SK-N-SH (cell line): Measurements from ENCODE around the gene POMGNT1. TPM values are rescaled to one million over a fixed set of nuclear protein-coding genes. Genes with fewer than 3 reads are reported as not detected.

Experiments used
- CTCF ChIA-PET: fragments of 300-600, 350-600 bp; formaldehyde crosslinking; extraction: SDS; loops from one replicate; lab custom pipeline; 2021; lab: Yijun Ruan, JAX
- POLR2A ChIA-PET: fragments of 350-600 bp; sonication (Branson Sonifier 250); formaldehyde crosslinking; extraction: SDS; loops from one replicate; lab custom pipeline; 2020; ENCODE audit warnings: antibody characterized with exemption, inconsistent platforms; lab: Yijun Ruan, JAX
- DNase-seq: peaks from one replicate; pipeline ENCODE4 v3.0.0; 2012
- H2AFZ ChIP-seq: fragments of 200-600 bp; sonication (generic); 2 replicates; pipeline ENCODE4 v1.8.1; 2016; ENCODE audit warnings: antibody characterized with exemption, mild to moderate bottlenecking, low read depth
- H3F3A ChIP-seq: fragments of 200-600 bp; sonication (generic); replicated peaks from 2 replicates; pipeline ENCODE3; 2016; ENCODE audit warnings: antibody characterized with exemption, mild to moderate bottlenecking; ENCODE audit not compliant: insufficient read depth
- H3K27ac ChIP-seq, 2 experiments: fragments of 200-500 bp in 1 of 2; fragments of 200-600 bp in 1 of 2; sonication (Bioruptor generic) in 1 of 2; sonication (generic), shearing (Covaris generic) in 1 of 2; 2 replicates each; pipeline versions ENCODE4 v1.5.1 to v1.6.1; 2014 to 2016; ENCODE audit warnings: low read depth in 2 of 2, inconsistent platforms in 1 of 2, low read length in 1 of 2, mild to moderate bottlenecking in 1 of 2, mixed read lengths in 1 of 2
- H3K27me3 ChIP-seq: fragments of 200-600 bp; sonication (generic), shearing (Covaris generic); 2 replicates; pipeline ENCODE4 v1.6.1; 2016; ENCODE audit warnings: mixed run types; ENCODE audit not compliant: insufficient read depth
- H3K36me3 ChIP-seq, 2 experiments: fragments of 200-500 bp in 1 of 2; fragments of 200-600 bp in 1 of 2; sonication (Bioruptor generic) in 1 of 2; sonication (generic) in 1 of 2; replicated peaks in 1 of 2; 2 replicates each; pipeline versions ENCODE3 to v1.5.1; 2014 to 2016; ENCODE audit warnings: low read length in 1 of 2, mild to moderate bottlenecking in 1 of 2; ENCODE audit not compliant: insufficient read depth in 2 of 2, control insufficient read depth in 1 of 2
- H3K4me1 ChIP-seq, 2 experiments: fragments of 200-500 bp in 1 of 2; fragments of 200-600 bp in 1 of 2; sonication (Bioruptor generic) in 1 of 2; sonication (generic), shearing (Covaris generic) in 1 of 2; 2 replicates each; pipeline versions ENCODE4 v1.5.1 to v1.6.1; 2014 to 2016; ENCODE audit warnings: low read depth in 1 of 2, low read length in 1 of 2, mixed run types in 1 of 2; ENCODE audit not compliant: insufficient read depth in 2 of 2, control insufficient read depth in 1 of 2
- H3K4me2 ChIP-seq: fragments of 200-600 bp; sonication (generic), shearing (Covaris generic); 2 replicates; pipeline ENCODE4 v1.6.1; 2017; ENCODE audit warnings: mixed run types
- H3K4me3 ChIP-seq, 2 experiments: fragments of 200-500 bp in 1 of 2; fragments of 200-600 bp in 1 of 2; sonication (Bioruptor generic) in 1 of 2; sonication (generic), shearing (Covaris generic) in 1 of 2; 2 replicates each; pipeline versions ENCODE4 v1.5.1 to v1.8.1; 2014 to 2016; ENCODE audit warnings: low read depth in 2 of 2, inconsistent platforms in 1 of 2, low read length in 1 of 2, mild to moderate bottlenecking in 1 of 2, mixed read lengths in 1 of 2, moderate library complexity in 1 of 2
- H3K79me2 ChIP-seq: fragments of 200-600 bp; sonication (generic); 2 replicates; pipeline ENCODE4 v1.8.1; 2017; ENCODE audit warnings: mild to moderate bottlenecking; ENCODE audit not compliant: insufficient read depth
- H3K9ac ChIP-seq: fragments of 200-600 bp; sonication (generic); 2 replicates; pipeline ENCODE4 v1.6.1; 2017; ENCODE audit warnings: mixed run types
- H3K9me2 ChIP-seq: fragments of 200-600 bp; sonication (generic); 2 replicates; pipeline ENCODE4 v1.6.1; 2017; ENCODE audit warnings: mixed run types
- H3K9me3 ChIP-seq: fragments of 200-600 bp; sonication (generic); 2 replicates; pipeline ENCODE4 v1.6.1; 2017; ENCODE audit warnings: mixed run types, mild to moderate bottlenecking, moderate library complexity
- H4K20me1 ChIP-seq: fragments of 200-600 bp; sonication (generic); 2 replicates; pipeline ENCODE4 v1.6.1; 2017; ENCODE audit warnings: mild to moderate bottlenecking, mixed run types; ENCODE audit not compliant: insufficient read depth
- ELF1 ChIP-seq: IDR thresholded peaks from 2 replicates; pipeline ENCODE4 v1.4.0; 2012
- FOSL2 ChIP-seq: IDR thresholded peaks from 2 replicates; pipeline ENCODE4 v1.4.0; 2012; ENCODE audit warnings: low read depth, mild to moderate bottlenecking, moderate library complexity, borderline replicate concordance
- GATA2 ChIP-seq: sonication (generic); formaldehyde crosslinking; IDR thresholded peaks from 2 replicates; pipeline ENCODE4 v1.5.0; 2020; ENCODE audit warnings: mild to moderate bottlenecking, missing genetic modification reagents
- JUND ChIP-seq: IDR thresholded peaks from 2 replicates; pipeline ENCODE4 v1.4.0; 2012
- MAX ChIP-seq: IDR thresholded peaks from 2 replicates; pipeline ENCODE4 v1.4.0; 2012; ENCODE audit warnings: low read depth
- RCOR1 ChIP-seq: fragments of 150-350 bp; IDR thresholded peaks from 2 replicates; pipeline ENCODE4 v1.6.1; 2017; ENCODE audit warnings: antibody characterized with exemption, low read length
- TAF1 ChIP-seq: IDR thresholded peaks from 2 replicates; pipeline ENCODE4 v1.6.1; 2012; ENCODE audit warnings: low read depth, mild to moderate bottlenecking, low read length, moderate library complexity, borderline replicate concordance
- TCF12 ChIP-seq: IDR thresholded peaks from 2 replicates; pipeline ENCODE4 v1.4.0; 2012
- WGBS: methylation state at CpG from one replicate; pipeline ENCODE4 v1.1.6; 2017; ENCODE audit warnings: low lambda C conversion rate; 5-methylcytosine and 5-hydroxymethylcytosine counted together
- polyA plus RNA-seq, 3 experiments: library from polyadenylated mRNA; depleted of rRNA; stranded (reverse); fragments of >200 nt; gene quantifications; 2 replicates each; pipeline ENCODE4 v1.2.3, GENCODE V29; 2012
- TF ChIP-seq, protein P1 (sequence below): IDR thresholded peaks from 2 replicates; pipeline ENCODE4 v1.6.1; 2012; ENCODE audit warnings: mild to moderate bottlenecking, low read depth, low read length, moderate library complexity

The POMGNT1 gene
- polyA plus RNA-seq, 1 of the 3 experiments (the other 2 are of a cell fraction): 165 TPM

DNA sequence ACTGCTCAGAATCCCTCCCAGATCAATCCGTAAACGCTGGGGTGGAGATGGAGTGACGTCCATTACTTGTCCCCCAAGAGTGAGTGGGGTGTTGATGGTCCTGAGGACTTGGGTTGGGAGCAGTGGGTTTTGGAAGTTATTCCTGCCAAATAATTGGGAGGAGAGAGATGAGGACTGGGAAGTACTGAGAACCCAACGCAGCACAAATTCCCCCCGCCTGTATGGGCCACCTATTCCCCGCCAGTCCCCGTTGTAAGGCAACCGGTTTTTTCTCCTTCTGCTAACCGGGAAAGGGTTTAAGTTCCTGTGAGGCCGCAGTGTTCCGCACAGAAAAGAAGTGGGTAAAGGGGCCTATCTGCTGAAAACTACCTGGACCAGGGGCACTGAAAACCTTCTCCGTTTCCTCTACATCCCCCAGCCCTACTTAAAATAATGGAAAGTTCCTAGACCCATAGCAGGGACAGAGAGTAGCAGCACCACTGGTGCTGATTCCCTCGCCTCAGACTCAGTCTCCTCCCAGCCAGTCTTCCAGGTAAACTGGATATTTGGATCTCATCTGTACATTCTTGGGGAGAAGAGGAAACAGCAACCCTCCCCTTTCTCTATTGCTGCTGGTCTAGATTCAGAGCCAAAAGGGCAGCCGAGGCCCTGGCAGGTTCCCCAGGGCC, 5.6 kb upstream of the POMGNT1 start:
- Histone ChIP-seq H3K36me3 (no peaks in the 10 kb centered on the region), H3K79me2 (peaks cover under 1% of the 10 kb centered on the region; the same call in 1 of the 2 replicates), H3K4me3 (peak overlapping the region; percentile 67 to 98), H4K20me1 (no peaks in the 10 kb centered on the region), H3K4me1 (peaks cover 4 to 13% of the 10 kb centered on the region in 2 experiments; a peak in 1 of 4 replicates), H3K9me2 (no peaks in the 10 kb centered on the region), H3K9ac (peak overlapping the region; percentile 82), H3K27me3 (no peaks in the 10 kb centered on the region), H3K4me2 (peak overlapping the region; percentile 99), H3F3A (peaks cover 7% of the 10 kb centered on the region), H3K9me3 (no peaks in the 10 kb centered on the region), H3K27ac (no peak overlapping the region), H2AFZ (peak overlapping the region; percentile 97)
- peak; percentile 36 for DNase-seq
- WGBS: 67% methylated on average over 14 of the region's 14 CpGs
- ChIA-PET CTCF (interaction anchor here (1.0 to 6.8 kb wide), 3 partner anchors 20 to 166 kb away, joined by 3 to 29 read pairs (median 3); no protein-coding TSS in a partner anchor), POLR2A (no interaction called here)
- TF ChIP-seq FOSL2 (no peak), GATA2 (CRISPR knock-in tag) (no peak), MAX (no peak), JUND (no peak), TAF1 (no peak), ELF1 (no peak), RCOR1 (no peak)
- TF ChIP-seq, protein P1, sequence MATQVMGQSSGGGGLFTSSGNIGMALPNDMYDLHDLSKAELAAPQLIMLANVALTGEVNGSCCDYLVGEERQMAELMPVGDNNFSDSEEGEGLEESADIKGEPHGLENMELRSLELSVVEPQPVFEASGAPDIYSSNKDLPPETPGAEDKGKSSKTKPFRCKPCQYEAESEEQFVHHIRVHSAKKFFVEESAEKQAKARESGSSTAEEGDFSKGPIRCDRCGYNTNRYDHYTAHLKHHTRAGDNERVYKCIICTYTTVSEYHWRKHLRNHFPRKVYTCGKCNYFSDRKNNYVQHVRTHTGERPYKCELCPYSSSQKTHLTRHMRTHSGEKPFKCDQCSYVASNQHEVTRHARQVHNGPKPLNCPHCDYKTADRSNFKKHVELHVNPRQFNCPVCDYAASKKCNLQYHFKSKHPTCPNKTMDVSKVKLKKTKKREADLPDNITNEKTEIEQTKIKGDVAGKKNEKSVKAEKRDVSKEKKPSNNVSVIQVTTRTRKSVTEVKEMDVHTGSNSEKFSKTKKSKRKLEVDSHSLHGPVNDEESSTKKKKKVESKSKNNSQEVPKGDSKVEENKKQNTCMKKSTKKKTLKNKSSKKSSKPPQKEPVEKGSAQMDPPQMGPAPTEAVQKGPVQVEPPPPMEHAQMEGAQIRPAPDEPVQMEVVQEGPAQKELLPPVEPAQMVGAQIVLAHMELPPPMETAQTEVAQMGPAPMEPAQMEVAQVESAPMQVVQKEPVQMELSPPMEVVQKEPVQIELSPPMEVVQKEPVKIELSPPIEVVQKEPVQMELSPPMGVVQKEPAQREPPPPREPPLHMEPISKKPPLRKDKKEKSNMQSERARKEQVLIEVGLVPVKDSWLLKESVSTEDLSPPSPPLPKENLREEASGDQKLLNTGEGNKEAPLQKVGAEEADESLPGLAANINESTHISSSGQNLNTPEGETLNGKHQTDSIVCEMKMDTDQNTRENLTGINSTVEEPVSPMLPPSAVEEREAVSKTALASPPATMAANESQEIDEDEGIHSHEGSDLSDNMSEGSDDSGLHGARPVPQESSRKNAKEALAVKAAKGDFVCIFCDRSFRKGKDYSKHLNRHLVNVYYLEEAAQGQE: no peak

DNA sequence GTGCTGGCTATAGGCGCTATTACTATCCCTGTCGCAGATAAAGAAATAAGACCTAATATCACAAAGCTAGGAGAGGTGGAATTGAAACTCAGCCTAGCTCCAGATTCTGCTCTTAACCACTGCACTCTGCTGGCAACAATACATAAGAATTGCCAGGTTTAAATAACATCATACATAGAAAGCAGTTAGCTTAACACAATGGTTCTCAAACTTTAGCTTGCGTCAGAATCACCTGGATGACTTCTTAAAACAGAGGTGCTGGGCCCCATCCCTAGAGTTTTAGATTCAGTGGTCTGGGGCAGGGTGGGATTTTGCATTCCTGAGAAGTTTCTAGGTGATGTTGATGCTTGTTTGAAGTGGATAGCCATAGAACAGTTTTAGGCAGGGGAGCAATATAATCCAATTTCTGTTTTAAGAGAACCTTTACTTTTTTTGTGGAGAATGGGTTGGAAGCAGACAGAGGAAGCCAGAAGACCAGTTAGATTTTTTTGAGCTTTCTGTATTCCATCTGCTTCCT, 1.1 kb upstream of the POMGNT1 start:
- Histone ChIP-seq H3F3A (peaks cover 8% of the 10 kb centered on the region), H3K9me3 (no peaks in the 10 kb centered on the region), H4K20me1 (no peaks in the 10 kb centered on the region), H3K79me2 (peaks cover 33% of the 10 kb centered on the region), H2AFZ (peak overlapping the region; percentile 87; the same call in 1 of the 2 replicates), H3K9ac (peak overlapping the region; percentile 68; the same call in 1 of the 2 replicates), H3K27me3 (no peaks in the 10 kb centered on the region), H3K9me2 (no peaks in the 10 kb centered on the region)
- ChIA-PET CTCF (interaction anchor here (0.8 to 3.5 kb wide), 5 partner anchors 17 to 162 kb away, joined by 3 to 15 read pairs (median 4); no protein-coding TSS in a partner anchor), POLR2A (no interaction called here)
- TF ChIP-seq TCF12 (no peak), RCOR1 (no peak)
- TF ChIP-seq, all 33 proteins: peak for 0
- H3K4me3 ChIP-seq: peak overlapping the region; percentile 70 to 76
- DNase-seq: no peak
- peaks cover 5 to 23% of the 10 kb centered on the region in 2 experiments for H3K36me3 ChIP-seq
- 86% methylated on average over 3 of the region's 3 CpGs for WGBS
- H3K4me2 ChIP-seq: peak overlapping the region; percentile 83
- peaks cover 6 to 22% of the 10 kb centered on the region in 2 experiments; a peak in 2 of 4 replicates for H3K4me1 ChIP-seq
- H3K27ac ChIP-seq: no peak overlapping the region
